ENCODE results near the gene CARNS1.
A peak's percentile ranks its signal among the peaks of the same experiment; 100 is the strongest.
"Not testable (repeated sequence)": the region's sequence is repeated elsewhere in the genome, so short reads cannot be mapped to it uniquely, and the experiment has no call there.

The CARNS1 gene

GRCh38 chr11:67423466-67423865 is 8.0 kb downstream of the CARNS1 start:
- H3K4me3 ChIP-seq (ENCODE audit: low read depth, low read length): no peak overlapping the region
- in situ Hi-C loops (cut with HindIII; ENCODE audit: low sequenced_read_pairs): no loop called here
- DNase-seq (ENCODE audit: low read depth): no peak
- TF ChIP-seq, protein P1, sequence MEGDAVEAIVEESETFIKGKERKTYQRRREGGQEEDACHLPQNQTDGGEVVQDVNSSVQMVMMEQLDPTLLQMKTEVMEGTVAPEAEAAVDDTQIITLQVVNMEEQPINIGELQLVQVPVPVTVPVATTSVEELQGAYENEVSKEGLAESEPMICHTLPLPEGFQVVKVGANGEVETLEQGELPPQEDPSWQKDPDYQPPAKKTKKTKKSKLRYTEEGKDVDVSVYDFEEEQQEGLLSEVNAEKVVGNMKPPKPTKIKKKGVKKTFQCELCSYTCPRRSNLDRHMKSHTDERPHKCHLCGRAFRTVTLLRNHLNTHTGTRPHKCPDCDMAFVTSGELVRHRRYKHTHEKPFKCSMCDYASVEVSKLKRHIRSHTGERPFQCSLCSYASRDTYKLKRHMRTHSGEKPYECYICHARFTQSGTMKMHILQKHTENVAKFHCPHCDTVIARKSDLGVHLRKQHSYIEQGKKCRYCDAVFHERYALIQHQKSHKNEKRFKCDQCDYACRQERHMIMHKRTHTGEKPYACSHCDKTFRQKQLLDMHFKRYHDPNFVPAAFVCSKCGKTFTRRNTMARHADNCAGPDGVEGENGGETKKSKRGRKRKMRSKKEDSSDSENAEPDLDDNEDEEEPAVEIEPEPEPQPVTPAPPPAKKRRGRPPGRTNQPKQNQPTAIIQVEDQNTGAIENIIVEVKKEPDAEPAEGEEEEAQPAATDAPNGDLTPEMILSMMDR (IDR thresholded peaks at IDR 0.05; ENCODE audit: low read depth, low read length, missing control alignments): no peak

DNA sequence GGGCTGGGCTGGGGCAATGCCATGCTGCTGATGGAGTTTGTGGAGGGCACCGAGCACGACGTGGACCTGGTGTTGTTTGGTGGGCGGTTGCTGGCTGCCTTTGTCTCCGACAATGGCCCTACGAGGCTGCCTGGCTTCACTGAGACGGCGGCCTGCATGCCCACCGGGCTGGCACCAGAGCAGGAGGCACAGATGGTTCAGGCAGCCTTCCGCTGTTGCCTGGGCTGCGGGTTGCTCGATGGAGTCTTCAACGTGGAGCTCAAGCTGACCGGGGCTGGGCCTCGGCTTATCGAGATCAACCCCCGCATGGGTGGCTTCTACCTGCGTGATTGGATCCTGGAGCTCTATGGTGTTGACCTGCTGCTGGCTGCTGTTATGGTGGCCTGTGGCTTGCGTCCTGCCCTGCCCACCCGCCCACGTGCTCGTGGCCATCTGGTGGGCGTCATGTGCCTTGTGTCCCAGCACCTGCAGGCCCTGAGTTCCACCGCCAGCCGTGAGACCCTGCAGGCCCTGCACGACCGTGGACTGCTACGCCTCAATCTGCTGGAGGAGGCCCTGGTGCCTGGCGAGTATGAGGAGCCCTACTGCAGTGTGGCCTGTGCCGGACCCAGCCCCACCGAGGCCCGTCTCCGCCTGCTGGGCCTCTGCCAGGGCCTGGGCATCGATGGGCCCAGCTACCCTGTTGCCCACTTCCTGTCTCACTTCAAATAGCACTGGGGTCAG is 8.6 kb downstream of the CARNS1 start:
- in situ Hi-C loops (cut with HindIII; ENCODE audit: low sequenced_read_pairs): no loop called here
- DNase-seq (ENCODE audit: low read depth): no peak
- TF ChIP-seq, protein P1 (IDR thresholded peaks at IDR 0.05; ENCODE audit: low read depth, low read length, missing control alignments): no peak
- no peak overlapping the region for H3K4me3 ChIP-seq (ENCODE audit: low read depth, low read length)

GRCh38 chr11:67427364-67427859 is 11.9 kb downstream of the CARNS1 start:
- DNase-seq (ENCODE audit: low read depth); in situ Hi-C loops (cut with HindIII; ENCODE audit: low sequenced_read_pairs): not testable (repeated sequence)
- H3K4me3 ChIP-seq (ENCODE audit: low read depth, low read length): peak overlapping the region; percentile 98

DNA sequence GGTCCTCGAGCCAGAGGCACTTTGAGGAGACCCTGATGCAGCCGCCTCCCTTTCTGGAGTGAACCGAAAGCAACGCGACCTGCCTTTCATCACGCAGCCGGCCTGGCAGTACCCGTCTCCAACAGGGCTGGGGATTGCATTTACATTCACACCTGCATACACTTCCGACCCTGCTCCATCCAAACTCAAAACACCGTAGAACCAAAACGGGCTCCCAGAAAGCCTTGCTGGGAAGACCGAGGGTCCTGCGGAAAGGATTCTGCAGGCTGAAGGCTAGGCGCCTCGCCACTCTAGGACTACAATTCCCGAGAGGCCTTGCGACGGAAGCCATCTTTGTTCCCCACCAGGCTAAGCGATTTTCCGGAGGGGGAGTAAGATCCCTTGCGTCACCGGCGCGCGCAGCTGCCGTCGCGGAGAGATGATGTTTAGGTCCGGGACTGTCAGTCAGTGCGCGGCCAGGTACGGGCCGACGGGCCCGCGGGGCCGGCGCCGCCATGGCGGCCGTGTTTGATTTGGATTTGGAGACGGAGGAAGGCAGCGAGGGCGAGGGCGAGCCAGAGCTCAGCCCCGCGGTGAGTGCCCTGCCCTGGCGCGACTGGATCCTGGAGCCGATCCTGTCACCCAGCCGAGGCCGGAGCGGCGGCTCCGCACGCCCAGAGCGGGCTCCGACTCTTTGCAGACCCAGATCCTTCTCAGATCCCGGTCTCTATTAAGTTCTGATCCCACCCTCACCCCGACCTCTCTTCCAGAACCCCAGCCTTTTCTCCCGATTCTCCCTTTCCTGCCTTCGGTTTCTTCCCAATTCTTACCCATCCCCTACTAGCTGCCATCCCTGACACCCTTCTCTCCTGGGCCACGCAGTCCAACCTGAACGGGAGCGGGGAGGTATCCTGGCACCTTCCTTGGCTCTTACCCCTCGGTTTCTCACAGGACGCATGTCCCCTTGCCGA is 12.8 kb downstream of the CARNS1 start, which contains the start of gene RPS6KB2:
Gene RPS6KB2, plus strand, starts transcription at position 443 of the 950 bp plus-strand sequence. Its CDS starts 52 bp downstream, at position 495.
- in situ Hi-C loops (cut with HindIII; ENCODE audit: low sequenced_read_pairs): no loop called here
- TF ChIP-seq, protein P1 (IDR thresholded peaks at IDR 0.05; ENCODE audit: low read depth, low read length, missing control alignments): no peak

GRCh38 chr11:67429038-67429668 is 13.7 kb downstream of the CARNS1 start:
- TF ChIP-seq, protein P1 (IDR thresholded peaks at IDR 0.05; ENCODE audit: low read depth, low read length, missing control alignments): no peak
- no peak for DNase-seq (ENCODE audit: low read depth)
- peak overlapping the region; percentile 98 for H3K4me3 ChIP-seq (ENCODE audit: low read depth, low read length)
- in situ Hi-C loops (cut with HindIII; ENCODE audit: low sequenced_read_pairs): no loop called here

More for the DNA sequence above, 12.8 kb downstream of the CARNS1 start, which contains the start of gene RPS6KB2:
- peak; percentile 94 for DNase-seq (ENCODE audit: low read depth)
- H3K4me3 ChIP-seq (ENCODE audit: low read depth, low read length): peak within 1 kb of the TSS; percentile 98

DNA sequence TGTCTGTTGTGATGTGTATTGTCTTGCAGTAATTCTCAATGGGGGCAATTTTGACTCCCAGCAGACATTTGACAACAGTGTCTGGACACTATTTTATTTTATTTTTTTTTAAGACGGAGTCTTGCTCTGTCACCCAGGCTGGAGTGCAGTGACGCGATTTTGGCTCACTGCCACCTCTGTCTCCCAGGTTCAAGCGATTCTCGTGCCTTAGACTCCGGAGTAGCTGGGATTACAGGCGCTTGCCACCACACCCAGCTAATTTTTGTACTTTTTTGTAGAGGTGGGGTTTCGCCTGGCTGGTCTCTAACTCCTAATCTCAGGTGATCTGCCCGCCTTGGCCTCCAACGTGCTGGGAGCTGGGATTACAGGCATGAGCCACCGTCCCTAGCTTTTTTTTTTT is 14.2 kb downstream of the CARNS1 start:
- TF ChIP-seq, protein P1 (IDR thresholded peaks at IDR 0.05; ENCODE audit: low read depth, low read length, missing control alignments): no peak
- H3K4me3 ChIP-seq (ENCODE audit: low read depth, low read length): no peak overlapping the region

More for the DNA sequence above, 14.2 kb downstream of the CARNS1 start:
- no peak for DNase-seq (ENCODE audit: low read depth)
- in situ Hi-C loops (cut with HindIII; ENCODE audit: low sequenced_read_pairs): no loop called here

Measured in astrocyte of the cerebellum (primary cell).